Neural cell (in vitro differentiated cells): ENCODE results near the gene MGAT5. TPM values are rescaled to one million over a fixed set of nuclear protein-coding genes. Genes with fewer than 3 reads are reported as not detected.

Experiments used
- H2AFZ ChIP-seq: fragments of 200-600, 300-800 bp; sonication (generic), shearing (Covaris generic); 2 replicates; pipeline ENCODE4 v1.6.0; 2014; ENCODE audit warnings: low read depth, mild to moderate bottlenecking, antibody characterized with exemption, low read length, moderate library complexity
- H3F3A ChIP-seq: fragments of 200-600 bp; shearing (Covaris generic); 2 replicates; pipeline ENCODE4 v1.6.1; 2016; ENCODE audit warnings: mild to moderate bottlenecking, moderate library complexity, mixed read lengths, antibody characterized with exemption, low read length; ENCODE audit not compliant: insufficient read depth, poor library complexity, severe bottlenecking
- H3K27ac ChIP-seq: fragments of 200-600, 300-800 bp; sonication (generic), shearing (Covaris generic); 2 replicates; pipeline ENCODE4 v1.5.1; 2014; ENCODE audit warnings: mild to moderate bottlenecking, low read length, moderate library complexity
- H3K27me3 ChIP-seq: fragments of 300-800, 200-600 bp; sonication (generic), shearing (Covaris generic); 2 replicates; pipeline ENCODE4 v1.6.0; 2014; ENCODE audit warnings: mild to moderate bottlenecking, low read depth, low read length, moderate library complexity; ENCODE audit not compliant: insufficient read depth
- H3K36me3 ChIP-seq: fragments of 300-800, 200-600 bp; sonication (generic), shearing (Covaris generic); 2 replicates; pipeline ENCODE4 v1.5.1; 2014; ENCODE audit warnings: mild to moderate bottlenecking, antibody characterized with exemption, low read length, moderate library complexity; ENCODE audit not compliant: insufficient read depth
- H3K4me2 ChIP-seq: fragments of 300-800, 200-600 bp; sonication (generic), shearing (Covaris generic); 2 replicates; pipeline ENCODE4 v1.6.0; 2014; ENCODE audit warnings: mild to moderate bottlenecking, low read length
- H3K4me3 ChIP-seq: fragments of 300-800, 200-600 bp; sonication (generic), shearing (Covaris generic); 2 replicates; pipeline ENCODE4 v1.5.1; 2014; ENCODE audit warnings: mild to moderate bottlenecking, low read length, moderate library complexity
- H3K79me2 ChIP-seq: fragments of 200-600 bp; shearing (Covaris generic); replicated peaks from 2 replicates; pipeline ENCODE4 v1.6.0; 2014; ENCODE audit warnings: mild to moderate bottlenecking, low read length, moderate library complexity; ENCODE audit not compliant: insufficient read depth
- H3K9ac ChIP-seq: fragments of 300-800, 200-600 bp; sonication (generic), shearing (Covaris generic); 2 replicates; pipeline ENCODE4 v1.6.1; 2016; ENCODE audit warnings: mild to moderate bottlenecking, low read length, mixed read lengths
- H3K9me2 ChIP-seq: fragments of 200-600 bp; shearing (Covaris generic); 2 replicates; pipeline ENCODE4 v1.6.1; 2016; ENCODE audit warnings: mild to moderate bottlenecking, low read length, mixed read lengths; ENCODE audit not compliant: insufficient read depth
- H3K9me3 ChIP-seq: fragments of 200-600, 300-800 bp; sonication (generic), shearing (Covaris generic); 2 replicates; pipeline ENCODE4 v1.6.1; 2016; ENCODE audit warnings: mild to moderate bottlenecking, mixed run types, low read length, moderate library complexity, mixed read lengths
- H4K20me1 ChIP-seq: fragments of 200-600 bp; shearing (Covaris generic); 2 replicates; pipeline ENCODE4 v1.6.1; 2016; ENCODE audit warnings: mild to moderate bottlenecking, mixed run types; ENCODE audit not compliant: insufficient read depth
- EP300 ChIP-seq: fragments of 450-650 bp; conservative IDR thresholded peaks from 2 replicates; pipeline ENCODE4 v1.6.1; 2014; ENCODE audit warnings: antibody characterized with exemption, mild to moderate bottlenecking, moderate library complexity; ENCODE audit not compliant: poor library complexity, severe bottlenecking
- EZH2 ChIP-seq: fragments of 200-600, 300-800 bp; shearing (Covaris generic), sonication (generic); IDR thresholded peaks from 2 replicates; pipeline ENCODE4 v1.6.1; 2014; ENCODE audit warnings: antibody characterized with exemption, low read length, borderline replicate concordance, mild to moderate bottlenecking; ENCODE audit not compliant: insufficient read depth, poor library complexity, severe bottlenecking
- MXI1 ChIP-seq: fragments of 450-650 bp; conservative IDR thresholded peaks from 2 replicates; pipeline ENCODE4 v1.6.1; 2014; ENCODE audit warnings: antibody characterized with exemption, mild to moderate bottlenecking; ENCODE audit not compliant: poor library complexity, severe bottlenecking
- POLR2AphosphoS5 ChIP-seq: IDR thresholded peaks from 2 replicates; pipeline ENCODE4 v1.6.1; 2012
- RAD21 ChIP-seq: fragments of 450-650 bp; conservative IDR thresholded peaks from 2 replicates; pipeline ENCODE4 v1.6.1; 2014; ENCODE audit warnings: antibody characterized with exemption, mild to moderate bottlenecking, moderate library complexity
- SMC3 ChIP-seq: fragments of 450-650 bp; conservative IDR thresholded peaks from 2 replicates; pipeline ENCODE4 v1.6.1; 2014; ENCODE audit warnings: antibody characterized with exemption, mild to moderate bottlenecking, moderate library complexity; ENCODE audit not compliant: poor library complexity
- TAF1 ChIP-seq: IDR thresholded peaks from 2 replicates; pipeline ENCODE4 v1.6.1; 2012; ENCODE audit warnings: low read depth
- polyA plus RNA-seq: library from polyadenylated mRNA; depleted of rRNA; stranded (reverse); fragments of >200 nt; gene quantifications from 2 replicates; pipeline ENCODE4 v1.2.3, GENCODE V29; 2014
- TF ChIP-seq, protein P1 (sequence below): fragments of 450-650 bp; IDR thresholded peaks from 2 replicates; pipeline ENCODE4 v1.5.1; 2014; ENCODE audit warnings: antibody characterized with exemption, mild to moderate bottlenecking, moderate library complexity; ENCODE audit not compliant: poor library complexity, severe bottlenecking
- TF ChIP-seq, protein P2 (sequence below): IDR thresholded peaks from 2 replicates; pipeline ENCODE4 v1.6.1; 2012; ENCODE audit warnings: borderline replicate concordance

The MGAT5 gene
- polyA plus RNA-seq, 1 donor from 2014 or later = 40.9 TPM

DNA sequence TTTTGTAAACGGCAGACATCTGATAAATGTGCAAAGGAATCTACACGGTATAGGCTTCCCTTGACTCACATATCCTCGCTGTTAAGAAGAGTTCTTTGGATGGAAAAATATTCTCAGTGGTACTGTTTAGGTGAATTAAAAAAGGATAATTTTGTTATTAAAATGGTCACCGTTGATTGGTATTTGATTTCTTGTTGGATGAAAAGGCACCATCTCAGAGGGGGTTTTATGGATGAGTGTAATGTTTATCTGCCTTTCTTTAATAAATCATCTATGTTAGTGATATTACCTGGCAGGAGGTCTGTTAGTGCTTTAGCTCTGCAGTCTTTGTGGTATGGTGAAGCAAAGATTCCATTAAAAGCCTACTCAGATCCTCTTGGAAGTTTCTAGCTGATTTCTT lies 92.3 kb downstream of the MGAT5 start:
- H3K9me3 ChIP-seq = no peaks in the 10 kb centered on the region
- TF ChIP-seq, protein P1, sequence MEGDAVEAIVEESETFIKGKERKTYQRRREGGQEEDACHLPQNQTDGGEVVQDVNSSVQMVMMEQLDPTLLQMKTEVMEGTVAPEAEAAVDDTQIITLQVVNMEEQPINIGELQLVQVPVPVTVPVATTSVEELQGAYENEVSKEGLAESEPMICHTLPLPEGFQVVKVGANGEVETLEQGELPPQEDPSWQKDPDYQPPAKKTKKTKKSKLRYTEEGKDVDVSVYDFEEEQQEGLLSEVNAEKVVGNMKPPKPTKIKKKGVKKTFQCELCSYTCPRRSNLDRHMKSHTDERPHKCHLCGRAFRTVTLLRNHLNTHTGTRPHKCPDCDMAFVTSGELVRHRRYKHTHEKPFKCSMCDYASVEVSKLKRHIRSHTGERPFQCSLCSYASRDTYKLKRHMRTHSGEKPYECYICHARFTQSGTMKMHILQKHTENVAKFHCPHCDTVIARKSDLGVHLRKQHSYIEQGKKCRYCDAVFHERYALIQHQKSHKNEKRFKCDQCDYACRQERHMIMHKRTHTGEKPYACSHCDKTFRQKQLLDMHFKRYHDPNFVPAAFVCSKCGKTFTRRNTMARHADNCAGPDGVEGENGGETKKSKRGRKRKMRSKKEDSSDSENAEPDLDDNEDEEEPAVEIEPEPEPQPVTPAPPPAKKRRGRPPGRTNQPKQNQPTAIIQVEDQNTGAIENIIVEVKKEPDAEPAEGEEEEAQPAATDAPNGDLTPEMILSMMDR = no peak
- no peak for TF ChIP-seq EZH2
- TF ChIP-seq TAF1 = no peak
- TF ChIP-seq, protein P2, sequence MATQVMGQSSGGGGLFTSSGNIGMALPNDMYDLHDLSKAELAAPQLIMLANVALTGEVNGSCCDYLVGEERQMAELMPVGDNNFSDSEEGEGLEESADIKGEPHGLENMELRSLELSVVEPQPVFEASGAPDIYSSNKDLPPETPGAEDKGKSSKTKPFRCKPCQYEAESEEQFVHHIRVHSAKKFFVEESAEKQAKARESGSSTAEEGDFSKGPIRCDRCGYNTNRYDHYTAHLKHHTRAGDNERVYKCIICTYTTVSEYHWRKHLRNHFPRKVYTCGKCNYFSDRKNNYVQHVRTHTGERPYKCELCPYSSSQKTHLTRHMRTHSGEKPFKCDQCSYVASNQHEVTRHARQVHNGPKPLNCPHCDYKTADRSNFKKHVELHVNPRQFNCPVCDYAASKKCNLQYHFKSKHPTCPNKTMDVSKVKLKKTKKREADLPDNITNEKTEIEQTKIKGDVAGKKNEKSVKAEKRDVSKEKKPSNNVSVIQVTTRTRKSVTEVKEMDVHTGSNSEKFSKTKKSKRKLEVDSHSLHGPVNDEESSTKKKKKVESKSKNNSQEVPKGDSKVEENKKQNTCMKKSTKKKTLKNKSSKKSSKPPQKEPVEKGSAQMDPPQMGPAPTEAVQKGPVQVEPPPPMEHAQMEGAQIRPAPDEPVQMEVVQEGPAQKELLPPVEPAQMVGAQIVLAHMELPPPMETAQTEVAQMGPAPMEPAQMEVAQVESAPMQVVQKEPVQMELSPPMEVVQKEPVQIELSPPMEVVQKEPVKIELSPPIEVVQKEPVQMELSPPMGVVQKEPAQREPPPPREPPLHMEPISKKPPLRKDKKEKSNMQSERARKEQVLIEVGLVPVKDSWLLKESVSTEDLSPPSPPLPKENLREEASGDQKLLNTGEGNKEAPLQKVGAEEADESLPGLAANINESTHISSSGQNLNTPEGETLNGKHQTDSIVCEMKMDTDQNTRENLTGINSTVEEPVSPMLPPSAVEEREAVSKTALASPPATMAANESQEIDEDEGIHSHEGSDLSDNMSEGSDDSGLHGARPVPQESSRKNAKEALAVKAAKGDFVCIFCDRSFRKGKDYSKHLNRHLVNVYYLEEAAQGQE = no peak
- no peak for TF ChIP-seq SMC3
- no peak for TF ChIP-seq MXI1
- no peak for TF ChIP-seq EP300
- no peak for TF ChIP-seq RAD21
- TF ChIP-seq POLR2AphosphoS5 = no peak
- H3K4me3 ChIP-seq = no peak overlapping the region
- H3K9ac ChIP-seq = no peak overlapping the region
- H3F3A ChIP-seq = no peaks in the 10 kb centered on the region
- H3K36me3 ChIP-seq = no peaks in the 10 kb centered on the region
- no peaks in the 10 kb centered on the region for H3K9me2 ChIP-seq
- no peak overlapping the region for H2AFZ ChIP-seq
- no peaks in the 10 kb centered on the region for H3K79me2 ChIP-seq
- no peak overlapping the region for H3K4me2 ChIP-seq
- H3K27me3 ChIP-seq = no peaks in the 10 kb centered on the region
- H4K20me1 ChIP-seq = no peaks in the 10 kb centered on the region
- H3K27ac ChIP-seq = no peak overlapping the region

DNA sequence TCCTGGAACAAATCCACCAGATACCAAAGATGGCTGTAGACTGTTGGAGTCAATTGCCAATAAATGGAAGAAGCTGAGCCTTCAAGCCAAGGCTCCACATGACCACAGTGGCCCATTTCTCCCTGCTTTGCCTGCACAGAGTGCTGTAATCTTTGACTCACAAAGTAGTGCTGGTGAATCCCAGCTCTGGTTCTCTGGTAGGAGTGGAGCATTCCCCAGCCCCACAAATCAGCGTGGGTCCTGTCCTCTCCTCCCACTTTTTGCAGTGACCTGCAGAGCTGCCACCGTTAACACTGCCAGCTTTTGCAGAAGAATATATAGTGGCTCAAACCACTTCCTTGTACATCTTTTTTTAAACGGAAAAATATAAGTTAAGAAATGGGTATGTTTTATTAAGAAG lies 93.9 kb downstream of the MGAT5 start:
- Histone ChIP-seq H3K4me2 (no peak overlapping the region), H3K27ac (no peak overlapping the region), H3K79me2 (no peaks in the 10 kb centered on the region)

More for the DNA sequence above, 93.9 kb downstream of the MGAT5 start:
- no peaks in the 10 kb centered on the region for H3F3A ChIP-seq
- no peaks in the 10 kb centered on the region for H3K36me3 ChIP-seq
- H3K27me3 ChIP-seq = no peaks in the 10 kb centered on the region
- H3K4me3 ChIP-seq = no peak overlapping the region
- TF ChIP-seq MXI1 (no peak), SMC3 (no peak), EP300 (no peak), TAF1 (no peak), EZH2 (no peak), POLR2AphosphoS5 (no peak), RAD21 (no peak)
- TF ChIP-seq, protein P1 = no peak
- TF ChIP-seq, protein P2 = no peak
- no peaks in the 10 kb centered on the region for H4K20me1 ChIP-seq
- H3K9me2 ChIP-seq = no peaks in the 10 kb centered on the region
- no peak overlapping the region for H2AFZ ChIP-seq
- no peaks in the 10 kb centered on the region for H3K9me3 ChIP-seq
- H3K9ac ChIP-seq = no peak overlapping the region
